HL-60/S4 (cell line): Measurements from ENCODE around the gene C12orf43.

Experiments used
- in situ Hi-C: fragments of 300-500 bp; cut with MboI; formaldehyde crosslinking; loops from 2 replicates; pipeline ENCODE4 v1.14.3; 2022; ENCODE audit warnings: low sequenced_read_pairs

The C12orf43 gene

GRCh38 chr12:121000530-121000929 is 15.8 kb downstream of the C12orf43 start:
- in situ Hi-C loops, result no loop called here

GRCh38 chr12:120999191-121000120 is 16.8 kb downstream of the C12orf43 start:
- in situ Hi-C loops, result no loop called here

GRCh38 chr12:120998435-120998834 is 17.9 kb downstream of the C12orf43 start:
- in situ Hi-C loops, result no loop called here

GRCh38 chr12:120997448-120997847 is 18.8 kb downstream of the C12orf43 start:
- in situ Hi-C loops, result no loop called here

GRCh38 chr12:120996133-120996746 is 20.0 kb downstream of the C12orf43 start:
- in situ Hi-C loops, result no loop called here

GRCh38 chr12:120994589-120995337 is 21.5 kb downstream of the C12orf43 start:
- in situ Hi-C loops, result no loop called here

- in situ Hi-C loops, result no loop called here
Measured at GRCh38 chr12:120994059-120994458, 22.2 kb downstream of the C12orf43 start.

- in situ Hi-C loops, result no loop called here
Measured at GRCh38 chr12:120993496-120993895, 22.8 kb downstream of the C12orf43 start.

GRCh38 chr12:120992989-120993388 is 23.3 kb downstream of the C12orf43 start:
- in situ Hi-C loops, result no loop called here

GRCh38 chr12:120991965-120992364 is 24.3 kb downstream of the C12orf43 start:
- in situ Hi-C loops, result no loop called here

GRCh38 chr12:120990487-120991055 is 25.7 kb downstream of the C12orf43 start:
- in situ Hi-C loops, result no loop called here

- in situ Hi-C loops, result no loop called here
Measured at GRCh38 chr12:120989687-120990086, 26.6 kb downstream of the C12orf43 start.

- in situ Hi-C loops, result no loop called here
Measured at GRCh38 chr12:120988658-120989057, 27.6 kb downstream of the C12orf43 start.

GRCh38 chr12:120988234-120988633 is 28.1 kb downstream of the C12orf43 start:
- in situ Hi-C loops, result no loop called here

GRCh38 chr12:120984351-120984898 is 31.9 kb downstream of the C12orf43 start:
- in situ Hi-C loops, result no loop called here

- in situ Hi-C loops, result no loop called here
Measured at GRCh38 chr12:120983759-120984158, 32.5 kb downstream of the C12orf43 start.

- in situ Hi-C loops, result no loop called here
Measured at GRCh38 chr12:120982659-120983058, 33.6 kb downstream of the C12orf43 start.

GRCh38 chr12:120981407-120981941 is 34.8 kb downstream of the C12orf43 start:
- in situ Hi-C loops, result no loop called here

- in situ Hi-C loops, result no loop called here
Measured at GRCh38 chr12:120980800-120981368, 35.4 kb downstream of the C12orf43 start.
